Right lobe of liver (tissue), 6 donors: ENCODE data around the gene MAP2K6. TPM values are rescaled to one million over a fixed set of nuclear protein-coding genes. Genes with fewer than 3 reads are reported as not detected.
A peak's percentile ranks its signal among the peaks of the same experiment; 100 is the strongest.

ENCODE experiments used
- ATAC-seq, 4 donors: fragments of 200-7000 bp; cut with Tn5 transposase; one replicate each; pipeline ENCODE4 v1.9.1; 2020; ENCODE audit warnings: mild to moderate bottlenecking in 4 of 4, moderate library complexity in 4 of 4
- DNase-seq, 3 donors: peaks; one replicate each; pipeline ENCODE4 v3.0.0-alpha.2; 2020
- H3K27ac ChIP-seq, 3 donors: fragments of 200-600 bp; one replicate each; pipeline ENCODE4 v1.8.0; 2022
- H3K27me3 ChIP-seq, 2 donors: fragments of 200-600 bp; one replicate each; pipeline ENCODE4 v1.8.0; 2022
- H3K36me3 ChIP-seq, 4 donors: fragments of 200-600 bp; sonication (generic) in 1 of 4; one replicate each; pipeline versions ENCODE4 v1.5.1 to v1.8.0; 2017 to 2022; ENCODE audit warnings: control low read depth in 1 of 4
- H3K4me1 ChIP-seq, 4 donors: fragments of 200-600 bp; sonication (generic) in 1 of 4; one replicate each; pipeline versions ENCODE4 v1.5.1 to v1.8.0; 2017 to 2022; ENCODE audit warnings: control low read depth in 1 of 4
- H3K4me3 ChIP-seq, 3 donors: fragments of 200-600 bp; one replicate each; pipeline ENCODE4 v1.8.0; 2022
- H3K9me3 ChIP-seq, 4 donors: fragments of 200-600 bp; sonication (generic) in 1 of 4; one replicate each; pipeline versions ENCODE4 v1.5.1 to v1.8.0; 2017 to 2022; ENCODE audit warnings: control low read depth in 1 of 4
- CTCF ChIP-seq, 4 donors: fragments of 200-600 bp in 3 of 4; fragments of 450-650 bp in 1 of 4; IDR thresholded peaks; one replicate each; pipeline versions ENCODE4 v1.5.1 to v1.8.0; 2016 to 2022; ENCODE audit warnings: antibody characterized with exemption in 4 of 4, mild to moderate bottlenecking in 2 of 4
- POLR2A ChIP-seq: fragments of 450-650 bp; IDR thresholded peaks from one replicate; pipeline ENCODE4 v1.6.1; 2017; ENCODE audit warnings: antibody characterized with exemption, mild to moderate bottlenecking
- WGBS: methylation state at CpG from one replicate; pipeline ENCODE4 v1.1.6; 2018; ENCODE audit warnings: low coverage, low lambda C conversion rate; ENCODE audit not compliant: insufficient coverage; ENCODE audit errors: missing lambda C conversion rate; 5-methylcytosine and 5-hydroxymethylcytosine counted together
- intact Hi-C, 2 donors: fragments of 100-400 bp; cut with DNase I; formaldehyde crosslinking; loops; one replicate each; pipeline versions ENCODE4 v1.11.2 to v1.14.1; 2022
- total RNA-seq, 6 experiments: library from RNA; depleted of rRNA in 2 of 6; stranded (reverse); fragments of >200 nt in 2 of 6; fragmentation: NEBNext Ultra II Directional in 3 of 6; extraction: Animal tissue kit (Norgen Biotek cat#: 25700) in 3 of 6; gene quantifications; one replicate each; pipeline versions ENCODE4 v1.1.0 to v1.2.4, GENCODE V29; 2016 to 2023
- donor health status: DM: no; HTN: yes; CAD: no.
- donor health status: DM: no; HTN: no; CAD: no.
- donor health status: DM: no; HTN: no; CAD: no.
- donor health status: DM: no; HTN: yes; CAD: no.
- donor health status: DM: no; HTN: yes; CAD: no.

MAP2K6 gene
- total RNA-seq, 6 experiments from 2014 or later = 1.8 to 3.6 (median 2.3) TPM

- H3K36me3 ChIP-seq = no peaks in the 10 kb centered on the region
- H3K27me3 ChIP-seq = no peaks in the 10 kb centered on the region
- ATAC-seq = no peak
- H3K9me3 ChIP-seq = no peaks in the 10 kb centered on the region
- WGBS = 86% methylated on average over 3 of the region's 3 CpGs
- no peak overlapping the region for H3K27ac ChIP-seq
- H3K4me3 ChIP-seq = no peak overlapping the region
- no peak for TF ChIP-seq POLR2A
- no peak for TF ChIP-seq CTCF (IDR thresholded peaks at IDR 0.05)
- peaks cover 0 to 7% (median 0%) of the 10 kb centered on the region in 4 donors for H3K4me1 ChIP-seq
- DNase-seq = no peak
- intact Hi-C loops = no loop called here
These were observed 56.9 kb downstream of the MAP2K6 start for GRCh38 chr17:69471406-69471805.

- no peak for TF ChIP-seq POLR2A
- no peak for TF ChIP-seq CTCF (IDR thresholded peaks at IDR 0.05)
- 81% methylated on average over 7 of the region's 7 CpGs for WGBS
- Histone ChIP-seq H3K36me3 (no peaks in the 10 kb centered on the region), H3K27me3 (no peaks in the 10 kb centered on the region), H3K4me1 (peaks cover 0 to 17% (median 0%) of the 10 kb centered on the region in 4 donors), H3K27ac (no peak overlapping the region), H3K9me3 (no peaks in the 10 kb centered on the region), H3K4me3 (no peak overlapping the region)
- intact Hi-C loops = no loop called here
- no peak for DNase-seq
- ATAC-seq = peak in 3 of 4 donors; percentile 46 to 59 (median 47)
These were observed 59.6 kb downstream of the MAP2K6 start for GRCh38 chr17:69473841-69474831.

- Histone ChIP-seq H3K27ac (no peak overlapping the region), H3K9me3 (no peaks in the 10 kb centered on the region), H3K36me3 (no peaks in the 10 kb centered on the region), H3K27me3 (no peaks in the 10 kb centered on the region), H3K4me1 (peaks cover 0 to 17% (median 0%) of the 10 kb centered on the region in 4 donors), H3K4me3 (no peak overlapping the region)
- intact Hi-C loops = no loop called here
- 52% methylated on average over 6 of the region's 6 CpGs for WGBS
- TF ChIP-seq POLR2A (no peak), CTCF (IDR thresholded peaks at IDR 0.05) (no peak)
- peak; percentile 61 to 91 (median 86) for ATAC-seq
- no peak for DNase-seq
These were observed 62.9 kb downstream of the MAP2K6 start for GRCh38 chr17:69477204-69477902.

DNA sequence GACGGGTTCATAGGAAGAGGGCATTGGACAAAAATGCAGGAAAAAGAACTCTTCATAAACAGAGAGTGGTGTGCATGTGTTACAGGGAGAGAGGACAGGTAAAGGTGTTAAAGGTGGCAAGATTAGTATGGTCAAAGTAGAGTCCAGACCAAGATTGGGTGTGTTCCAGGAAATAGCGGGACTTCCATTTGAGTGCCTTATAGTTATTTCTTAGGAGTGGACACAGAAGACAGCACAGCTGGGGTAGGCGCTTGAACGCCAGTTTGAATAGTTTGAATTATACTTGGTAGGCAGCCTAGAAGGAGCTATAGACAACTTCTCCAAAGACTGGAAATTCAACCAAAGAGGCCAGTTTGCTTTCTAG is 63.4 kb downstream of the MAP2K6 start:
- Histone ChIP-seq H3K9me3 (no peaks in the 10 kb centered on the region), H3K27ac (no peak overlapping the region), H3K4me1 (peaks cover 0 to 17% (median 0%) of the 10 kb centered on the region in 4 donors), H3K27me3 (no peaks in the 10 kb centered on the region), H3K4me3 (no peak overlapping the region), H3K36me3 (no peaks in the 10 kb centered on the region)
- ATAC-seq = peak in 1 of 4 donors; percentile 18
- TF ChIP-seq POLR2A (no peak), CTCF (IDR thresholded peaks at IDR 0.05) (no peak)
- DNase-seq = no peak
- intact Hi-C loops = no loop called here
- WGBS = 81% methylated on average over 4 of the region's 4 CpGs
